Ovary (tissue), 3 donors: ENCODE data around the gene OSBPL3.

Experiments used
- CTCF ChIP-seq, 3 donors: fragments of 450-650 bp in 2 of 3; fragments of 200-600 bp in 1 of 3; IDR thresholded peaks; one replicate each; pipeline versions ENCODE4 v1.5.1 to v1.8.0; 2016 to 2022; ENCODE audit warnings: antibody characterized with exemption in 3 of 3, mild to moderate bottlenecking in 1 of 3
- EP300 ChIP-seq: sonication (generic); formaldehyde crosslinking; IDR thresholded peaks from one replicate; pipeline ENCODE4 v1.6.1; 2017; ENCODE audit warnings: antibody characterized with exemption
- POLR2A ChIP-seq: fragments of 450-650 bp; IDR thresholded peaks from one replicate; pipeline ENCODE4 v1.6.1; 2017; ENCODE audit warnings: antibody characterized with exemption, mild to moderate bottlenecking, moderate library complexity
- donor health status: DM: no; HTN: no; CAD: no.

DNA sequence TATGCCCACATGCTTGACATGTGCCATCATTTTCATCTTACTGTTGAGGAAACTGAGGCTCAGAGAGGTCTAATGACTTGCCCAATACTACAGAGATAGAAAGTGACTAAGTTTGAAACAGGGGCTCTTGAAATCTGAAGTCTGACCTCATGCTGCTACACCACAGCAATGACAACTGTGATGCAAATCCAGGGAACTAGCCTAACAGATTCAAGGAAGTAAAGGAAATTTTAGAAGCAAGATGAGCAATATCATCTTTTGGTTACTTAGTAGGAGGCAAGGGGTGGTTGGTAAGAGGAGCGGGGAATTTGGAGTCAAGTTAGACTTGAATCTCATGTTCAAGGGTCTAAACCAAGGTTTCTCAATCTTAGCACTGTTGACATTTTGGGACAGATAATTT lies 26.3 kb upstream of the OSBPL3 start:
- TF ChIP-seq EP300 (no peak), CTCF (IDR thresholded peaks at IDR 0.05) (no peak), POLR2A (no peak)
